GM18861 (cell line): ENCODE data around the gene CLASP1.
A peak's percentile ranks its signal among the peaks of the same experiment; 100 is the strongest.
"Not testable (repeated sequence)": the region's sequence is repeated elsewhere in the genome, so short reads cannot be mapped to it uniquely, and the experiment has no call there.

Source experiments
- ATAC-seq: cut with Tn5 transposase; IDR thresholded peaks from one replicate; pipeline ENCODE4 v1.9.1; 2021; ENCODE audit not compliant: unreplicated experiment

CLASP1 gene

GRCh38 chr2:121583555-121583954 is 65.7 kb downstream of the CLASP1 start:
- no peak for ATAC-seq

GRCh38 chr2:121582272-121582671 is 67.0 kb downstream of the CLASP1 start:
- no peak for ATAC-seq

- ATAC-seq, result no peak
These were observed 70.0 kb downstream of the CLASP1 start for GRCh38 chr2:121579309-121579708.

DNA sequence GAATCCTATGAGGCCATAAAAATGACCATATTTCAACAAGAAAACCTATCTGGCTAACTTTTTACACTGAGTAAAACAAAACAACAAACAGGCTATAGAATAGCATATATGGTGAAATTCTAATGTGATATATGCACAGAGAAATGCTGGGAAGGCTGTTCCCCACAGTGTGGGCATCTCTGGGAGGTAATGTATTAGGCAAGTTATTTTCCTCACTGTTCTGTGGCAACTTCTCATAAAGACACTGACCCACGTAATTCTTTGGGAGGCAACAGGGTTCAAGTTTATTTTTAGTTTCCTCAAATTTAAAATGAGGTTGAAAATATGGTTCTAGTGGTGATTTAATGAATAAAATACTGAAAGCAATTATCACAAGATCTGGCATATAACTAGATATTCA is 71.9 kb downstream of the CLASP1 start:
- ATAC-seq, result no peak

GRCh38 chr2:121576263-121576662 is 73.0 kb downstream of the CLASP1 start:
- no peak for ATAC-seq

GRCh38 chr2:121575800-121576199 is 73.5 kb downstream of the CLASP1 start:
- ATAC-seq, result no peak

DNA sequence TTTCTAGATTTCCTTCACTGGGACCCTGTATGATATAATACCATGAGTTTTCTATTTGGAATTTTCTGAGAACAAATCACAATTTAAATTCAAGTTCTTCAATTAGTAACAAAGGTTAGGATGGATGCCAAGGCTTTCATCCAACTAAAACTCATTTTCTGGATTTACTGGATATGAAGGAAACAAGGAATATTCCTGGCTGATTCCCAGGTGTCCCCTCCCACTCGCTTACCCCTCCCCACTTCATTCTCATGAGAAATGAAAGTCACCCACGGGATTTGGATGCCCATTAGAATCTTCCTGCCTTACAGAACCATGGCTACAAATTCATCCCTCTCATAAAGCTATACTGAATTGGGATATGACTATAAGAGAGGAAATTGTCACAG is 78.6 kb downstream of the CLASP1 start:
- no peak for ATAC-seq

GRCh38 chr2:121570036-121570666 is 79.1 kb downstream of the CLASP1 start:
- no peak for ATAC-seq

GRCh38 chr2:121567957-121568409 is 81.3 kb downstream of the CLASP1 start:
- ATAC-seq, result no peak

GRCh38 chr2:121567452-121567851 is 81.8 kb downstream of the CLASP1 start:
- ATAC-seq, result no peak

GRCh38 chr2:121565389-121566250 is 83.6 kb downstream of the CLASP1 start:
- ATAC-seq, result no peak

DNA sequence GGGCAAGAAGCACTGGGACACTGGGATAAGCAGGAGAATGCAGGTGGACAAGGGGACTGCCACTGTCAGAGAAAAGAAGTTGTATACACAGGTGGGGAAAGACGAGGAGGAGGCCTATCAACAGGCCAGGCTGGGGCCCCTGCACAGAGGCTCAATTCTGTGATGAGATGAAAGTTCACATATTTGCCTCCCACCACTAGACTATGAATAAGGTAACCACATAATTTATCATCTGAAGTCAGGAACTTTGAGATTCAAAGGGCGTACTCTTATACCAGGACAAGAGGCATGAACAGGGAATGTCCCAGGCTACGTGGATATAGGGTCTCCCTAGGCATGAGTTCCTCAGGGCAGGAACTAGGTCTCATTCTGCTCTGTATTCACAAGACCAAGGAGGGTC is 84.4 kb downstream of the CLASP1 start:
- no peak for ATAC-seq

- ATAC-seq, result not testable (repeated sequence)
These were observed 85.5 kb downstream of the CLASP1 start for GRCh38 chr2:121563754-121564153.

DNA sequence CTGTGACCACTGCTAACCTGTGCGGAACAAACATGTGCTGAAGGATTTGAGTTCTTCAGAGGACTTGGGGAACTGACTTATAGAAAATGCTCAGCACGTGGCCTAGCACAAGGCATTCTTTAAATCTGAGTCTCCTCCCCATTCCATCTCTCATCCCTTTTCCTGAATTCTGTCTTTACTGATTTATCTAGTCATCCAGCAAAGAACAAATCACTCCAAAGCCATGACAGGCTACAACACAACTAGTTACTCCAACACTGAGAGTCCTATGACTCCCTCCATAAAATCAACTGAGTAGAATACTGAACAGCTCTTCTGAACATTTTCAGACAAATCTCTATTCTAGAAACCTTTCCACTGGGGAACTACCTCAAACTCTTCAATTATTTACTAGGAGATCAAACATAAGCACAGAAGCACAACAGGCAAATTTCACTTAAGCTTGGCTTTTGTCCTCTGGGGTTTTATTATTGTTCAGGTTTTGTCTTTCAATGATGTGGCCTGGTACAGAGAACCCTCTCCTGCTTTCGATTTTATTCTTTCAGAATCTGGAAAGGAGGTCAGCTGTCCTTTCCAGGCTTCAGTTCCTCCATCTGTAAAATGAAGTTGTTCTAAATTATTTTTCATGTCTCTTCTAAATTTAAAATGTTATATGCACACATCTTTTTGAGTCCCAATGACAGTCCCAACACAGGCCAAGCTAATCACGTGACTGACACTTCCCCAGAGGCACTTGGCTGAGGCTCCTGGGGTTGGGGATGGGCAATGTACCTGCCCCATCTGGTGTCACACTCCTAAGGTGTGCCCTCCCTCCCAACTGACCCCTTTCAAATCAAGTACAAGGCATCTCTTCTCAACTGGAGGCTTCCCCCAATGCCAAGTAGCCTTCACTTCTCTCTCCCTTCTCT is 86.7 kb downstream of the CLASP1 start:
- no peak for ATAC-seq

GRCh38 chr2:121561617-121562268 is 87.5 kb downstream of the CLASP1 start:
- ATAC-seq, result no peak

DNA sequence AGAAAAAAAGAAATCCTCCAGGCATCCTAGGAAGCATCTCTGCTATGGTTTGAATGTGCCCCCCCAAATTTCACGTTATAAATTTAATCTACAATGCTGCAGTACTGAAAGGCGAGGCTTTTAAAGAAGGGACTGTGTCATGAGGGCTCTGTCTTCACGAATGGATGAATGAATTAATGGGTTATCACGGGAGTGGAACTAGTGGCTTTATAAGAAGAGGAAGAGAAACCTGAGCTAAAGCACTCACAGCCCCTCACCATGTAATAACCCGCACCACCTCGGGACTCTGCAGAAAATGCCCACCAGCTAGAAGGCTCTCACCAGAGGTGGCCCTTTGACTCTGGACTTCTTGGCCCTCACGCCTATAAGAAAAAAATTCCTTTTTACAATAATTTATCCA is 90.9 kb downstream of the CLASP1 start:
- peak; percentile 61 for ATAC-seq

GRCh38 chr2:121555008-121555407 is 94.3 kb downstream of the CLASP1 start:
- no peak for ATAC-seq

- peak; percentile 85 for ATAC-seq
These were observed 96.6 kb downstream of the CLASP1 start for GRCh38 chr2:121552477-121553180.

GRCh38 chr2:121550669-121551068 is 98.6 kb downstream of the CLASP1 start:
- no peak for ATAC-seq

GRCh38 chr2:121547646-121548045 is 101.6 kb downstream of the CLASP1 start:
- no peak for ATAC-seq
